NOMO-1 treated with DMSO at 0.1 percent for 48 hours (cell line): ENCODE results near the gene ZC2HC1B.

Source experiments
- DNase-seq: peaks from one replicate; lab custom pipeline; 2025; ENCODE audit not compliant: unreplicated experiment; lab: John Stamatoyannopoulos, UW

Gene ZC2HC1B

DNA sequence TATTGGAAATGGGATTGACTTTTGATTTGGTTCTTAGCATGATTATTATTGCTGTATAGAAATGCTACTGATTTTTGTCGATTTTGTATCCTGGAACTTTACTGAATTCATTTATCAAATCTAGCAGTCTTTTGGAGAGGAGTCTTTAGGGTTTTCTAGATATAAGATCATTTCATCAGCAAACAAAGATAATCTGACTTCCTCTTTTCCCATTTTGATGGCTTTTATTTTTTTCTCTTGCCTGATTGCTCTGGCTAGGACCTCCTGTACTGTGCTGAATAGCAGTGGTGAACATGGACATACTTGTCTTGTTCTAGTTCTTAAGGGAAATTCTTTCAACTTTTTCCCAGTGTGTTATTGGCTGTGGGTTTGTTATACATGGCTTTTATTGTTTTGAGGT, 64.6 kb downstream of the ZC2HC1B start:
- no peak for DNase-seq

DNA sequence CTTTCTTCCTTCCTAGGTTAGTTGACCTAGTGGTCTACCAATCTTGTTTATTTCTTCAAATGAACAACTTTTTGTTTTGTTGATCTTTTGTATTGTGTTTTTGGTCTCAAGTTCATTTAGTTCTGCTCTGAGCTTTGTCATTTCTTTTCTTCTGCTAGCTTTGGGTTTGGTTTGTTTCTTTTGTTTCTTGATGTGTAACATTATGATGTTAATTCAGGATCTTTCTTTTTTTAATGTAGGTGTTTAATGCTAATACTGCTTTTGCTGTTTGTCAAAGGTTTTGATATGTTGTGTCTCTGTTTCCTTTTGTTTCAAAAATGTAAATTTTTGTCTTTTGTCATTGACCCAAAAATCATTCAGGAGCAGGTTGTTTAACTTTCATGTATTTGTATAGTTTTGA, 65.7 kb downstream of the ZC2HC1B start:
- DNase-seq = no peak

DNA sequence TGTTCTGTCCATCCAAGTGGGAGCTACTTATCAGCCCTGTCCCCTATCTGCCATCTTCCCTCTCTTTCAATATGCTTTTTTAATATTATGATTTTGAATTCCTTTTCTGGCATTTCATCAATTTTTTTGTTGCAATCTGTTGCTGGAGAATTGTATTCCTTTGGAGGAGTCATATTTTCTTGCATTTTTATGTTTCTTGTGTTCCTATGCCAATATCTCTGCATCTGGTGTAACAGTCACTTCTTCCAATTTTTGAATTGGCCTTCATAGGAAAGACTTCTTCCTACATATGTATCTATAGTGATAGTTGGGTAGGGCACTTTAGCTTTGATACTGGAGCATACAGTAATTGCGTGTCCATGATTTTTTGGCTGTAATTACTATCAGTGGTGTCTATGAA, 70.1 kb downstream of the ZC2HC1B start:
- DNase-seq = no peak

DNA sequence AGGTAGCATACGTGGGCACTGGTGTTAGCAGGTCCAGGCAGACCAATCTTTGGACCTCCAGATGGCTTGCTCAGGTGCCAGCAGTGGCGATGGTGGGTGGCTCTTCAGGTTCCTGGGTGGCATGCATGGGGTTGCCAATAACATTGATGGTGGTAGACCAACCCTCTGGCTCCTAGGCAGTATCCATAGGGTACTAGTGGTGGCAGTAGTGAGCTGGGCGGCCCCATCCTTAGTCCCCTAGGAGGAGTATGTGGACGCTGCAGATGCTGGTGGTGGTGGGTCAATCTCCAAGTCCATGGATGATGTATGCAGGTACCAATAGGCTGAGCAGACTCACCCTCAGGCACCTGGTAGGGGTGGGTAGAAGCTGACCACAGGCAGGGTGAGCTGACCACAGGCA, 70.6 kb downstream of the ZC2HC1B start:
- no peak for DNase-seq

DNA sequence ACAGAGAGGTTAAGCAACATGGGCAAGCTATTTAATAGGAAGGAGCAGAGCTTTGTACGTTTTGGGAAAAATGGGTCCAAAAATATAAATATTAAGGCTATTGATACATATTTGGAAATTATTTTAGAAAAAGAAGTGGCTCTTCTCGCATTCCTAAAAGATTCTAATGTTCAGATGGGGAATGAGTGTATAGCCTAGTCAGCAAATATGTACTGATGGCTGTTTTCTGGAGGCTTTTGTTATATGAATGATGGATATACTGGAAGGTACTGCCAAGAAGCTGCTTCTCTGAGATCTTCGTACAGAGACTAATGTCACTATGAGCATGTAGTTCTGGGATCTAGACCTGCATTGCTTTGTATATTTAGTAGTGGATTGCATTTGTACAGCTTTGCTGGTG, 72.1 kb downstream of the ZC2HC1B start:
- no peak for DNase-seq

DNA sequence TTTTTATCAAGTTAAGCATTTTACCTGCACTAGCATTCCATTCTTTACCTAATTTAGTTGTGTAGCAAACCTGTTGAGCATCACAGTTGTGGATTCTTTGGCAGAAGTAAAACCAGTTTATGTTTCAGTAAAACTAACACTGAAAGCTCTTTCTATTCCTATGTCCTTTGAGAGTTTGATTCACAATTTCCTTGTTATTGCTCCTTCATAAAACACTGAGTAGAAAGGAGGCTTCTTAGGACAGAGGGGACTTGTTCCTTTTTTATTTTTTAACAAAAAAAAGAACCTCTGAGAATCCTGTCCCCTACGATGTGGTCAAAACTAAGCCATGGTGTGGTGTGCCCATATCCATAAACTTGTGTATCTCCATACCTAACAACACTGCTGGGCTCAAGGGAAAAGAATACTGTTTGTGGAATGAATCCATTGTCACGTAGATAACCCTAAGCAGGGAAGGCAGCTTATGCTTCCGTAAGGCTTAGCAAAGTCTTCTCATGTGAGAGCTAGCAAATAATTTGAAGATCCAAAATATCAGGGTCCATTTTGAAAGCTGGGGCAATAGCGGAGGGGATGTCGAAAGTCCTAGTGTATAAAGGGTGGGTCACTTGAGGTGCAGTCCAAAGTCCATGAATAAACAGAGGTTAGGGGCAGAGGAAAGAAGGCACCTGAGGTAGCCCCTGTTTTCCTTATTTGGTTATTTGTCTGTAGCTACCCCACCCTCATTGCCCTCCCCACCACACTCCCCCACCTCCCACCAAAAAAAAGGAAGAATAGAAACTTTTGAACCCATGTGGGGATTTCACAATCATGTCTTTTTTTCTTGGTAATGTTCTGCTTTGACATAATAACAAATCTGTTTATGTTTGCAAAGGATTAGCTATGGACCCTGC, 72.7 kb downstream of the ZC2HC1B start:
- peak; percentile 20 for DNase-seq

DNA sequence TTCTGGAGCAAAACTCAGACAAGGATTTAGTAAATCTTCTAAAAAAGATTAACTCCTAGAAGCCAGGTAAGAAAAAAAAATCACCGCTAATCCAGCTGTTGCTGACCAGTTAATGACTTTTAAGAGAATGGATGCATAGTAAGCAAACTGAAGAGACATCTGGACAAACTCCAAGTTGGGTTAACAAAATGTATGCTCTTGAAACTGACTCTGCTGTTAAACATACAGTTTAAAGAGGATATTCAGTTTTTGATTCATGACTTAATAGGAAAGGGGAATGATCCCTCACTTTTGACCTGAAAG, 73.3 kb downstream of the ZC2HC1B start:
- no peak for DNase-seq

DNA sequence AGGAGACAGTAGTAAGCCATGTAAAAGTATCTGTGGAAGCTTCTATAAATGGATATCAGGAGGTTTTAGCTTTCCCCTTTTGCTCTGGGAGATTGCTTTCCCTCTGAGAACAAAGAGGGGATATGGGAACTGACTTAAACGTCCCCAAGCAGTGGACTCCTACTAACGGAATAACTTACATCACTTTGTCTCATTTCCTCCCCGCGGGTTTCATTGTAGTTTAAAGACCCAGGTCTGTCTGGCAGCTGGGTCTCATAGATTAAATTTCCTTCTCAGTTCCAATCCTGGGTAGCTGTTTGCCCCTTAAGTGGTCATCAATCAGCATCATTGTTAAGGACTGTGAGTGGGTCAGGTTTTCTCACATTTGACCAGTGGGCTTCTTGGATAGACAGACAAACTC, 75.1 kb downstream of the ZC2HC1B start:
- no peak for DNase-seq

DNA sequence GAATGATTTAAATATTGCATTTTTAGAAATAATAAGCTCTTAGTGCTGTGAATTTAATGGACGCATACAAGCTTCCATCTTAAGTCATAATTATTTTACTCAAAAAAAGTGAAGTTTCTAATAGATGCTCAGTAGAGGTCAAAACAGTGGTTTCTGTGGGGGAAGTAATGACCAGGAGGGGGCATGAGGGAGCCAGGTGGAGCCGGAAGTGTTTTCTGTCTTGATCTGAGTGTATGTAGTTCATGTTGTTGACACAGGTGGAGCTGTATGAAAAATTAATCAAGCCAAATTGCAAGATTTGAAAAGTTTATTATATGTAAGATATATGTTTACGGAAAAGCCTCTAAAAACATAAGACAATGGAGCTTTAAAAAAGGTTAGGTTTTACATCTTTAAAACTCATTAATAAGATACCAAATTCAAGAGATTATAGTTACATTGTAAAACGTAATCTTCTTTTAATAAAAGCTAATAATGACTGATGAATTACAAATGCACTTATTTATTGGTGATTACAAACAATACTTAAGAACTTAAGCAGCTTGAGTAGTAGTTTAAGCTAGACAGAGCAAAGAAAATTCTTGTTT, 75.8 kb downstream of the ZC2HC1B start:
- DNase-seq = peak; percentile 59

DNA sequence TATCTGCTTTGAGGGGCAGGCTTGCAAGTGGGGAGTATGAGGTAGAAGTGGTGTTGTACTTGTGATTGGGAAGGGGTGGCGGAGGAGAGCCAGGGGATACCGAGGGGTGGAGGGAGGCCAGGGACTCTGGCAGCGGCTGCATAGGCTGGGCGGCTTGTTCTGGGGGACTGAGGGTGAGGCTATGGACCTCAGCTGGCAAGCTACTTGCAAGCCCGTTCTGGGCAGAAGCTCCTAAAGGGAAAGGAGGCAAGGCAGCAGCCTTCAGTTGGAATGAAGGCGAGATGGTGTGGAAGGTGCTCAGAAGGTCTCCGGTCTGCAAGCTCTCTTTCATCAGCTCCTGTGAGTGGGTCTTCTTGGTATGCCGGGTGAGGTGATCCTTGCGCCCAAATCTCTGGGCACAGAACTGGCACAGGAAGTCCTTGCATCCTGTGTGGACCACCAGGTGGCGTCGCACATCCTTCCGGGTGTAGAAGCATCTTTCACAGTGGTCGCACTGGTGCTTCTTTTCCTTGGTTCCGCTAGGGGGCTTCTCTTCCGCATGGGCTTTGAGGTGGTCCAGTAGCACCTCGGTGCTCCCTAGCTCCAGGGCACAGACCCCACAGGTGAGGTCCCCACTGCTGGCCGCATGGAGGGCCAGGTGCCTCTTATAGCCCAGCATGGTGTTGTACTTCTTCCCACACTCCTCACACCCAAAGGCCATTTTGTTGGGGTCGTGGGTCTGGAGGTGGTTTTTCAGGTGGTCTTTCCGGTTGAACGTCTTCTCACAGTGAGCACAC, 77.8 kb downstream of the ZC2HC1B start:
- DNase-seq = peak; percentile 15

DNA sequence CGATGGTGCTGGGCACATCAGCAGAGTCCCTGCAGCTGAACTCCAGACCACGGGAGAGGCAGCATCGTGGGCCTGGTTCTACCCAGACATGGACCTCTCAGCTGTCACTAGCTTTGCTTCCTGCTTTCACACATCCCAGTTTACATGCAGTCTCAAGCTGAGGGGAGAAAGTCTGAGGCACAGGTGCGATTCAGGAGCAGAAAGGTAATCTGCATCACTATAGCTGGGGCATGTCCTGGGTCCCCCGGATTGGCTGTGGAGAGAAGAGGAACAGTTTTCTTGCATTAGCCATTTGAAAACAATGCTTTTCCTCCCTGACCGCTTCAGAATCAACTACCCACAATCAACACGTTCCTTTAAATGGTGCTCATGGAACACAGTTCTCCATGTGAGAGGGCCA, 83.9 kb downstream of the ZC2HC1B start:
- no peak for DNase-seq

DNA sequence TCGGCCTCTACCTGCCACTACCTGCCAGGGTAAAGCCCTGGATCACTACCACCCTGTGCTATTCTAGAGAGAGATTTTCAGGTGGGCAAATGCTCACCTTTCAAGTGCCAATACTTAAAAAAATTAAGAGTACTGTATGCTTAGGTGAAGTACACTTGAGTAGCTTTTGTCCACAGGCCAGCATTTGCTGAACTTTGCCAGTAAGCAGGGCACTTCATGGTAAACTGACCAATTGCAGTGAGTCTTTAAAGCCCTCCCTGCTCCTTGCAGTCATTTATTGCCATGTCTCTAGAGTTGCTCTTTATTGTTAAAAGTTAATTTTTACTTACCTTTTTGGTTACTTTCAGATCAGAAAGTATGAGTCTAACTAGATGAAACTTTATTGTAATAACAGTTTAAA, 85.3 kb downstream of the ZC2HC1B start:
- DNase-seq = no peak

DNA sequence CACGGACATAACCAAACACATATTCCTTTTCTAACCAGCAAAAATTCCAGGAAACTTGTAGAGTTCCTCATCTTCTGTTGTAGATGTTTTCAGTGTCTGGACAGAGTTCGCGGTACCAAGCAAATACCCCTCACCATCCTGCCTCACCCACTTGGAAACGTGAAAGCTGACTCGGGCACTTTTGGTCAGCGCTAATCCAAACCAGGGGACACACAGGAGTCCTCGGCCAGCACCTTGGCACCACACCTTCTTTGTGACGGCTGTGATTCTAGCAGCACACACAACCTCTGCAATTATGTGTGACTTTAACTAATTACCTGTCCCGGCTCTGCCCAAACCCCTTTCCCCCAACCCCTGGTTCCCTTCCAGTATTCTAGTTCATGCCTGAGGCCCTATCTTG, 85.7 kb downstream of the ZC2HC1B start:
- no peak for DNase-seq

DNA sequence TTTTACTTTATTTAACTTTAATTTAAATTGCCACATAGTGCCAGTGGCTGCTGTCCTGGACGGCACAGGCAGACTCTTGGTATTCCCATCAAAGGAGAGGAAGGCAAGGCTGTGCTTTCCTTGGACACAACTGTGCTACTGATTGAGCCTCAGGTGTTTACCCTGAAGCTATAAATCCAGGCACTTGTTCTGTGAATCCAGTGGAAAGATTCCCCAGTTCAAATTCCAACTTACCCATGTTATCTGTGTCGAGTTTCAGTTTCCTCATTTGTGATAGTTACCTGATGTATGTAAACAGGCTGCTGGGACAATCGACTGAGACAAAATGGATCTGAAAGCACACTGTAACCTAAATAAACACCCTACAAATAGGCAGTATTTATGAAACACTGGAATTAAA, 86.6 kb downstream of the ZC2HC1B start:
- DNase-seq = no peak

DNA sequence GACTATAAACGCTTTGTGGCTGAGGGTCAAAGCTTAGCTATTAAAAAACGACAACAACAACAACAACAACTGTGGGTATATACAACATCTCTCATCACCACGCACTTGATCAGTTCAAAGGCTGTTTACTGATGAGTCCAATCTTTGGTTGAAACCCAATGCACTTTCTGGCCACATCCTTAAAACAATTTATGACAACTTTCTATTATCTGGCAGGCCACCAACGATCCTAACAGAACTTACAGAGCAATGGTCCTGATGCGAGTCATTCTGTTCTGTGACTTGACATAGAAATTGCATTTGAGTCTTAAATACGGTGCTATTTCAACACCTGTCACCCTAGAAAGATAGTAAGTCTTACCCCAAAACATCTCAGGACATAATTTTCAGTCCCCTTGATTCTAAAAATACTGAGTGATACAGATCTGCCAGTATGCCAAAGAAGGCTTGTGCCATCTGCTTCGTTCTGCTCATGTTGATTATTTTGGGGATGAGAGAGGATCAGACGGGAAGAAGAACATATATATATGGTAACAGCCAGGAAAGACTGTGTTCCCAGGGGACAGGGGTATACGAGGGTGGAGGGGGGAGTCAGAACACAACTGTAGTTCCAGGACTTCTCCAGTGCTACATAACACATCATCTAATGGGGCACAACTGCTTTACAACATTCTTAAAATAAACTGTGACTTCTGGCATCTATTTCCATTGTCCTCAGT, 87.9 kb downstream of the ZC2HC1B start:
- DNase-seq = no peak

DNA sequence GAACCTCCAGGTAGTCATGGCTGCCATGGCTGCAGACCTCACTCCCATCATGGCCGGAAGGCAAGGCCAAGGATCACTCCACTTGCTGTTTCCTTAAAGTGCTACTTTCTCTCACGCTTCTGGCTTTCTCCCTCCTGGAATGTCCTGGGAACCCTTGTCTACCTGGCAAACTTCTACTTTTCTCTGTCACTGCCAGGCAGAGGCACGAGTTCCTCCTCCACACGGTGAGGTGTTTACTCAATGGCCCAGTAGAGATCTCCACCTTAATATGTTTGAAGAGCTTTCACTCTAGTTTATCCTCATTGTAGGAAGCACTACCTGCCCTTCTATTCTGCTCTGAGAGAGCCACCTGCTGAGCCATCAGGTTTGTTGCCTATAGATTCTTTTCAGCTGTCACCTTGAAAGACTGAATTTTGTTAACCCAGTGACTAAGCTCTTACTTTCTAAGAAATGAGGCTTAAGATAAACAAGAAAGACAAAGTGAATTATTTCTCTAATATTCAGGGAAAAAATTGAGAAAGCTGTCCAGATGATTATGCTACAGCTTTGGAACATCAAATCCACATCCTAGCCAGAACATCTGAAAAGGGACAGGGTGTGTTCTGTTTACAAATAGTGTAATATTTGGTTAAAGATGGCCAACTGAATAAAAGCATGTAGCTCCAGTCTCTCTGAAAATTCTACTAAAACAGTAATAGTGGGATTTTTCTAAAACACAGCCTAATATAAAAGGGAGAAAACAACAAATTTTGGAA, 88.8 kb downstream of the ZC2HC1B start:
- no peak for DNase-seq

DNA sequence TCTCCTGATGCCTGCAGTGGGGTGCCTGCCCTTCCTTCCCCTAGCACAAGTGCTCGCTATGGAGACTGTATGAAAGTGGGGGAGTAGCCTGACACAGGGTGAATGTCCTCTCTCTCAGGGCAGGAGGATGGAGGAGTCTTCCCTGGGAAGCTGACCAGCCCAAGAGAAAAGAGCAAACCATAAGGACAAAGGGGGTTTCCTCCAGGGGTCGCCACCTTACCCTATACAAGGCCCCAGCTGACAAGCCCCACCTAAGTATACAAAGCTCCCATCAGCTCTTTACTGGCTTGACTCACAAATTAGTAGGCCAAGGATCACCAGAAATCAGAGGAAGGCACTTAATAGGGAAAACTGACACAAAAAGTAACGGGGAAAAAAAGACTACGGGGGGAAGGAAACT, 89.6 kb downstream of the ZC2HC1B start:
- DNase-seq = no peak

DNA sequence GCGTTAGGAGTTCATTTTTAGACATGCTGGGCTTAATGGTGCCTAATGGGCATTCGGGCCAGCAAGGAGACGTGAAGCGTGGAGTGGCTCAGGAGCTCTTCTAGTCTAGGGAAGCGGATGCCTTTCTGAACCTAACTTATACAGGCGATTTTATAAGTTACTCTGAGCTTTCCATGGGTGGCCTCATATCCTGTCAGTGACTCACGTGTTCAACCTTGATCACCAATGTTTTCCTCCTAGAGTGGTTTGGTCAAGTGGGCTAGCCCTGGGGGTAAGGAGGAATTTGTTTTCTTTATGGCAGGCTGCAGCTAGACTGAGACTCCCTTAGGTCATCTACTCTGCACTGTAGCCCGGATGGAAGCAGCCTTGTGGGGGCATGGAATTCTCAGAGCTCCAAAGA, 91.7 kb downstream of the ZC2HC1B start:
- no peak for DNase-seq

DNA sequence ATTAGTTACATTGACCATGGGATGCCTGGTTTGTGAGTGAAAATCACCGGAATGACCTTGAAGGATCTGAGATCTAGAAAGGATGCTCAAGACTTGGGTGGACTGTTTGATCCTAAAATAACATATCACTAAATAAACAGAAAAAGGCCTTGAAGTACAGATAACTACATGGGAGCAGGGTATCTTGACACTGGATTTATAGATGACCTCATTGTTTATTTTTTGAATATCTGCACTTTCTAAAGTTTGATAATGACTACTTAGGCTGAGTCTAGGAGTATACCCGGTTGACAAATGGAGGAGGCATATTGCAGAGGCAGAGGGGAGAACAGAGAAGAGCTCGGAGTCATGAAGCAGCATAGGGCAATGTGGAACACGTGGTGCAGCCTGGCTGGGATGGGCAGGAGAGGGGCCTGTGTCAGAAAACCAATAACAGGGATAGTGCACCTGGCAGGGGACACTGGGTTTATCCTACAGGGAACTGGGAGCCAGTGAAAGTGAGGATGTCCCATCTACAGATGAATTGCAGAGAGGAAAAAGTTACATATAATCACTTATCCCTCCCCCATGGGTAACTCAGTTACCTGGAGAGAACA, 93.5 kb downstream of the ZC2HC1B start:
- DNase-seq = no peak

DNA sequence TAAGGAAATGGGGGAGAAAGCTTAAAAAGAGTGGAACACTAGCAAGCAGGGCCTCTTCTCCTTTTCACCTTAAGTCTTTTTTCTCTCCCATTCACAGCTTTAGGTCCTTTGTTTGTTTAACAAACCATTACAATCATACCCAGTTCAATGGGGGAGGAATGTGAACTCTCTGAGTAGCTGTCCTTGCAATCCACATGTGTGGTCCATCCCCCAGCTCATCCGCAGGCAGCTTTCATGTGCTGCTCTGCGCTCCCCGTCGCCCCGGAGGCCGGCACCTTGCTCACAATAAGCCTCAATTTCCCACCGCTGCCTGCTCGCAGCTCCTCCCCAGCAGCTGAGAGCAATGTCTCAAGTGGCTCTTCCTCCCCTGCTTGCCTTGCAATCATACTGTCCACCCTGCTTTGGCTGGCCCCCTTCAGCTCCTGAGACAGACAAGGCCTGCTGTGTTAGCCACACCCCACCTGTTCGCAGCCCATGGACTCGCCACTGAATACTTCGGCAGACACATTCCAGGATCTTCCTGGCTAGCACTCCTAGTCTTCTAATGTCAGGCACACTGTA, 94.6 kb downstream of the ZC2HC1B start:
- no peak for DNase-seq
